ENCODE results near the gene PAQR9.
"Not testable (repeated sequence)": the region's sequence is repeated elsewhere in the genome, so short reads cannot be mapped to it uniquely, and the experiment has no call there.

GRCh38 chr3:142988221-142988620 is 24.7 kb upstream of the PAQR9 start:
- TF ChIP-seq CTCF (IDR thresholded peaks at IDR 0.05; ENCODE audit: extremely low read depth in 1 of 2, insufficient read depth in 1 of 2, low read depth in 1 of 2, low read length in 2 of 2); EZH2 (IDR thresholded peaks at IDR 0.05; ENCODE audit: borderline replicate concordance, low read depth, low read length, severe bottlenecking); POLR2AphosphoS5 (IDR thresholded peaks at IDR 0.05; ENCODE audit: insufficient read depth, low read depth, low read length); MAX (IDR thresholded peaks at IDR 0.05; ENCODE audit: insufficient read depth, insufficient read length); POLR2A (IDR thresholded peaks at IDR 0.05; ENCODE audit: low read depth, low read length): not testable (repeated sequence)

Measured in endothelial cell of umbilical vein (primary cell).